Fibroblast of pulmonary artery (primary cell): ENCODE results near the gene DDX39A.
A peak's percentile ranks its signal among the peaks of the same experiment; 100 is the strongest.

ENCODE experiments used
- DNase-seq: peaks from one replicate; pipeline ENCODE4 v3.0.0-alpha.2; 2010; ENCODE audit warnings: low read depth
- H3K4me3 ChIP-seq: replicated peaks from 2 replicates; pipeline ENCODE4 v1.5.1; 2011; ENCODE audit warnings: low read depth, mild to moderate bottlenecking, control low read depth, low read length, moderate library complexity
- CTCF ChIP-seq: IDR thresholded peaks from 2 replicates; pipeline ENCODE4 v1.5.1; 2011; ENCODE audit warnings: mild to moderate bottlenecking, control low read depth, low read length, inconsistent platforms; ENCODE audit errors: missing control alignments

DDX39A gene

GRCh38 chr19:14433554-14434501 lies 14.7 kb upstream of the DDX39A start:
- peak overlapping the region; percentile 74 for H3K4me3 ChIP-seq
- no peak for TF ChIP-seq CTCF
- no peak for DNase-seq

- TF ChIP-seq CTCF: no peak
- peak; percentile 28 for DNase-seq
- H3K4me3 ChIP-seq: peak within 1 kb of the TSS; percentile 74
These were observed 13.8 kb upstream of the DDX39A start, which contains the start of gene PKN1 for GRCh38 chr19:14432791-14433553. Gene PKN1, plus strand, starts transcription at chr19:14433306. Its CDS starts 216 bp downstream, at chr19:14433522.

GRCh38 chr19:14430712-14431111 lies 11.6 kb upstream of the DDX39A start:
- H3K4me3 ChIP-seq: no peak overlapping the region
- no peak for TF ChIP-seq CTCF
- no peak for DNase-seq

- DNase-seq: no peak
- no peak overlapping the region for H3K4me3 ChIP-seq
- TF ChIP-seq CTCF: no peak
These were observed 9.8 kb upstream of the DDX39A start for GRCh38 chr19:14428882-14429416.

GRCh38 chr19:14427461-14427860 lies 8.3 kb upstream of the DDX39A start:
- no peak overlapping the region for H3K4me3 ChIP-seq
- no peak for TF ChIP-seq CTCF
- DNase-seq: no peak

- no peak overlapping the region for H3K4me3 ChIP-seq
- TF ChIP-seq CTCF: no peak
- DNase-seq: peak; percentile 57
These were observed 6.6 kb upstream of the DDX39A start for GRCh38 chr19:14425696-14426138.
